ENCODE data around the gene UMODL1.

The UMODL1 gene

GRCh38 chr21:42040411-42041180 lies 30.5 kb upstream of the UMODL1 start:
- no peaks in the 10 kb centered on the region for H3K4me1 ChIP-seq (ENCODE audit: low read length)
- H3K27ac ChIP-seq (ENCODE audit: low read length) = no peak overlapping the region
- H3K9me2 ChIP-seq (replicated peaks; ENCODE audit: insufficient read depth, low read length) = no peaks in the 10 kb centered on the region
- TF ChIP-seq CTCF (IDR thresholded peaks at IDR 0.05; ENCODE audit: low read length) (no peak), EZH2 (optimal IDR thresholded peaks at IDR 0.05; ENCODE audit: low read depth, low read length) (no peak), EZH2phosphoT487 (IDR thresholded peaks at IDR 0.05; ENCODE audit: low read length) (no peak)
- no peak overlapping the region for H3K9ac ChIP-seq (ENCODE audit: low read length)
- H3K79me2 ChIP-seq (ENCODE audit: low read length) = no peaks in the 10 kb centered on the region
- no peak for DNase-seq
- no peaks in the 10 kb centered on the region for H4K20me1 ChIP-seq (ENCODE audit: insufficient read depth, low read length)
- H3K36me3 ChIP-seq (replicated peaks; ENCODE audit: insufficient read depth, low read length) = no peaks in the 10 kb centered on the region
- H3K9me3 ChIP-seq (replicated peaks; ENCODE audit: insufficient read depth, low read length) = no peaks in the 10 kb centered on the region
- no peak overlapping the region for H3K4me2 ChIP-seq (ENCODE audit: low read depth, low read length)
- no peaks in the 10 kb centered on the region for H3K27me3 ChIP-seq (replicated peaks; ENCODE audit: insufficient read depth, low read length)
- H3K4me3 ChIP-seq (ENCODE audit: low read length) = no peak overlapping the region
- H2AFZ ChIP-seq (ENCODE audit: low read length) = no peak overlapping the region
- no peaks in the 10 kb centered on the region for H3F3A ChIP-seq (ENCODE audit: insufficient read depth, low read length)

- H3K4me3 ChIP-seq (ENCODE audit: low read length) = no peak overlapping the region
- no peak for TF ChIP-seq EZH2 (optimal IDR thresholded peaks at IDR 0.05; ENCODE audit: low read depth, low read length)
- no peak for TF ChIP-seq CTCF (IDR thresholded peaks at IDR 0.05; ENCODE audit: low read length)
- no peak for TF ChIP-seq EZH2phosphoT487 (IDR thresholded peaks at IDR 0.05; ENCODE audit: low read length)
- H4K20me1 ChIP-seq (ENCODE audit: insufficient read depth, low read length) = no peaks in the 10 kb centered on the region
- H3K27ac ChIP-seq (ENCODE audit: low read length) = no peak overlapping the region
- H3K9me2 ChIP-seq (replicated peaks; ENCODE audit: insufficient read depth, low read length) = no peaks in the 10 kb centered on the region
- no peak for DNase-seq
- H3K27me3 ChIP-seq (replicated peaks; ENCODE audit: insufficient read depth, low read length) = no peaks in the 10 kb centered on the region
- no peak overlapping the region for H3K9ac ChIP-seq (ENCODE audit: low read length)
- H3K36me3 ChIP-seq (replicated peaks; ENCODE audit: insufficient read depth, low read length) = no peaks in the 10 kb centered on the region
- no peaks in the 10 kb centered on the region for H3K79me2 ChIP-seq (ENCODE audit: low read length)
- H3K4me2 ChIP-seq (ENCODE audit: low read depth, low read length) = no peak overlapping the region
- H2AFZ ChIP-seq (ENCODE audit: low read length) = no peak overlapping the region
- H3K9me3 ChIP-seq (replicated peaks; ENCODE audit: insufficient read depth, low read length) = no peaks in the 10 kb centered on the region
- no peaks in the 10 kb centered on the region for H3F3A ChIP-seq (ENCODE audit: insufficient read depth, low read length)
- no peaks in the 10 kb centered on the region for H3K4me1 ChIP-seq (ENCODE audit: low read length)
Measured at GRCh38 chr21:42041246-42041645, 29.9 kb upstream of the UMODL1 start.

GRCh38 chr21:42041711-42042110 lies 29.4 kb upstream of the UMODL1 start:
- Histone ChIP-seq H3K4me3 (ENCODE audit: low read length) (no peak overlapping the region), H3K79me2 (ENCODE audit: low read length) (no peaks in the 10 kb centered on the region), H3K9me2 (replicated peaks; ENCODE audit: insufficient read depth, low read length) (no peaks in the 10 kb centered on the region), H2AFZ (ENCODE audit: low read length) (no peak overlapping the region), H3K27ac (ENCODE audit: low read length) (no peak overlapping the region), H3K36me3 (replicated peaks; ENCODE audit: insufficient read depth, low read length) (no peaks in the 10 kb centered on the region), H3K4me2 (ENCODE audit: low read depth, low read length) (no peak overlapping the region), H4K20me1 (ENCODE audit: insufficient read depth, low read length) (no peaks in the 10 kb centered on the region), H3K4me1 (ENCODE audit: low read length) (no peaks in the 10 kb centered on the region), H3K9me3 (replicated peaks; ENCODE audit: insufficient read depth, low read length) (no peaks in the 10 kb centered on the region), H3K27me3 (replicated peaks; ENCODE audit: insufficient read depth, low read length) (no peaks in the 10 kb centered on the region), H3F3A (ENCODE audit: insufficient read depth, low read length) (no peaks in the 10 kb centered on the region), H3K9ac (ENCODE audit: low read length) (no peak overlapping the region)
- TF ChIP-seq EZH2 (optimal IDR thresholded peaks at IDR 0.05; ENCODE audit: low read depth, low read length) (no peak), CTCF (IDR thresholded peaks at IDR 0.05; ENCODE audit: low read length) (no peak), EZH2phosphoT487 (IDR thresholded peaks at IDR 0.05; ENCODE audit: low read length) (no peak)
- DNase-seq = no peak

Measured in MM.1S (cell line).